Dedifferentiated amniotic fluid mesenchymal stem cell (primary cell): ENCODE data around the gene PREB.
"Not testable (repeated sequence)": the region's sequence is repeated elsewhere in the genome, so short reads cannot be mapped to it uniquely, and the experiment has no call there.

ENCODE experiments used
- DNase-seq: peaks from one replicate; pipeline ENCODE4 v3.0.0-alpha.2; 2016; ENCODE audit errors: extremely low spot score

Gene PREB

GRCh38 chr2:27133905-27134780 lies at the start of gene PREB:
PREB (minus strand) TSS chr2:27134636; CDS start chr2:27134421, 215 bp downstream.
- DNase-seq: peak; percentile 91

- DNase-seq: no peak
Observed at GRCh38 chr2:27184115-27184514, 49.7 kb upstream of the PREB start.

GRCh38 chr2:27182346-27182745 lies 47.9 kb upstream of the PREB start:
- DNase-seq: no peak

GRCh38 chr2:27179344-27180000 lies 45.0 kb upstream of the PREB start:
- no peak for DNase-seq

- DNase-seq: no peak
Observed at GRCh38 chr2:27178469-27178868, 44.0 kb upstream of the PREB start.

GRCh38 chr2:27177441-27178351 lies 43.3 kb upstream of the PREB start:
- no peak for DNase-seq

- not testable (repeated sequence) for DNase-seq
Observed at GRCh38 chr2:27175781-27176180, 41.3 kb upstream of the PREB start.

GRCh38 chr2:27175330-27175729 lies 40.9 kb upstream of the PREB start:
- no peak for DNase-seq

- no peak for DNase-seq
Observed at GRCh38 chr2:27174638-27175037, 40.2 kb upstream of the PREB start.

- no peak for DNase-seq
Observed at GRCh38 chr2:27171351-27171848, 37.0 kb upstream of the PREB start.

- DNase-seq: no peak
Observed at GRCh38 chr2:27170581-27171337, 36.3 kb upstream of the PREB start.

GRCh38 chr2:27164960-27165763 lies 30.7 kb upstream of the PREB start:
- no peak for DNase-seq

- DNase-seq: no peak
Observed at GRCh38 chr2:27162151-27163121, 28.0 kb upstream of the PREB start.

GRCh38 chr2:27160191-27160590 lies 25.8 kb upstream of the PREB start:
- DNase-seq: no peak

- DNase-seq: no peak
Observed at GRCh38 chr2:27159271-27159670, 24.8 kb upstream of the PREB start.

- DNase-seq: no peak
Observed at GRCh38 chr2:27158468-27158867, 24.0 kb upstream of the PREB start.

- DNase-seq: no peak
Observed at GRCh38 chr2:27155069-27155520, 20.7 kb upstream of the PREB start.

- DNase-seq: no peak
Observed at GRCh38 chr2:27154488-27154887, 20.1 kb upstream of the PREB start.
